Measurements from ENCODE around the gene PDE1C.

The PDE1C gene

GRCh38 chr7:31796375-31796774, 273.8 kb downstream of the PDE1C start:
- DNase-seq (ENCODE audit: extremely low read depth, low read depth), result no peak
- TF ChIP-seq CTCF (IDR thresholded peaks at IDR 0.05; ENCODE audit: low read depth, low read length, missing control alignments), result no peak
- H3K4me3 ChIP-seq (replicated peaks; ENCODE audit: low read depth, low read length), result no peak overlapping the region

- no peak for TF ChIP-seq CTCF (IDR thresholded peaks at IDR 0.05; ENCODE audit: low read depth, low read length, missing control alignments)
- no peak overlapping the region for H3K4me3 ChIP-seq (replicated peaks; ENCODE audit: low read depth, low read length)
- DNase-seq (ENCODE audit: extremely low read depth, low read depth), result no peak
Measured at GRCh38 chr7:31794851-31795344, 275.3 kb downstream of the PDE1C start.

GRCh38 chr7:31791881-31792280, 278.3 kb downstream of the PDE1C start:
- no peak for TF ChIP-seq CTCF (IDR thresholded peaks at IDR 0.05; ENCODE audit: low read depth, low read length, missing control alignments)
- DNase-seq (ENCODE audit: extremely low read depth, low read depth), result no peak
- H3K4me3 ChIP-seq (replicated peaks; ENCODE audit: low read depth, low read length), result no peak overlapping the region

GRCh38 chr7:31788883-31789680, 281.1 kb downstream of the PDE1C start:
- H3K4me3 ChIP-seq (replicated peaks; ENCODE audit: low read depth, low read length), result no peak overlapping the region
- DNase-seq (ENCODE audit: extremely low read depth, low read depth), result no peak
- TF ChIP-seq CTCF (IDR thresholded peaks at IDR 0.05; ENCODE audit: low read depth, low read length, missing control alignments), result no peak

GRCh38 chr7:31788445-31788844, 281.8 kb downstream of the PDE1C start:
- DNase-seq (ENCODE audit: extremely low read depth, low read depth), result no peak
- H3K4me3 ChIP-seq (replicated peaks; ENCODE audit: low read depth, low read length), result no peak overlapping the region
- no peak for TF ChIP-seq CTCF (IDR thresholded peaks at IDR 0.05; ENCODE audit: low read depth, low read length, missing control alignments)

- no peak overlapping the region for H3K4me3 ChIP-seq (replicated peaks; ENCODE audit: low read depth, low read length)
- TF ChIP-seq CTCF (IDR thresholded peaks at IDR 0.05; ENCODE audit: low read depth, low read length, missing control alignments), result no peak
- no peak for DNase-seq (ENCODE audit: extremely low read depth, low read depth)
Measured at GRCh38 chr7:31786326-31786725, 283.9 kb downstream of the PDE1C start.
